Ishikawa (cell line): ENCODE results near the gene SLC44A2.

ENCODE experiments used
- CEBPB ChIP-seq: IDR thresholded peaks from 2 replicates; pipeline ENCODE4 v1.6.1; 2012
- CREB1 ChIP-seq: IDR thresholded peaks from 2 replicates; pipeline ENCODE4 v1.6.1; 2012; ENCODE audit warnings: low read depth
- EGR1 ChIP-seq: IDR thresholded peaks from 2 replicates; pipeline ENCODE4 v1.6.1; 2012
- EP300 ChIP-seq: IDR thresholded peaks from 2 replicates; pipeline ENCODE4 v1.6.1; 2012; ENCODE audit warnings: borderline replicate concordance
- FOXM1 ChIP-seq: IDR thresholded peaks from 2 replicates; pipeline ENCODE4 v1.6.1; 2012; ENCODE audit warnings: low read depth, borderline replicate concordance
- NFIC ChIP-seq: IDR thresholded peaks from 2 replicates; pipeline ENCODE4 v1.6.1; 2012
- RAD21 ChIP-seq: IDR thresholded peaks from 2 replicates; pipeline ENCODE4 v1.6.1; 2012; ENCODE audit warnings: low read depth
- REST ChIP-seq: IDR thresholded peaks from 2 replicates; pipeline ENCODE4 v1.6.1; 2012; ENCODE audit warnings: low read depth, mild to moderate bottlenecking
- TAF1 ChIP-seq: IDR thresholded peaks from 2 replicates; pipeline ENCODE4 v1.6.1; 2012; ENCODE audit warnings: low read depth, mild to moderate bottlenecking
- TCF12 ChIP-seq: IDR thresholded peaks from 2 replicates; pipeline ENCODE4 v1.6.1; 2012; ENCODE audit warnings: low read depth
- TEAD4 ChIP-seq: IDR thresholded peaks from 2 replicates; pipeline ENCODE4 v1.6.1; 2012
- YY1 ChIP-seq: IDR thresholded peaks from 2 replicates; pipeline ENCODE4 v1.6.1; 2012; ENCODE audit warnings: low read depth
- ZBTB7A ChIP-seq: IDR thresholded peaks from 2 replicates; pipeline ENCODE4 v1.6.1; 2012; ENCODE audit warnings: low read depth
- TF ChIP-seq, protein P1 (sequence below): IDR thresholded peaks from 2 replicates; pipeline ENCODE4 v1.6.1; 2012
- TF ChIP-seq, protein P2 (sequence below): IDR thresholded peaks from 2 replicates; pipeline ENCODE4 v1.6.1; 2012

Gene SLC44A2

DNA sequence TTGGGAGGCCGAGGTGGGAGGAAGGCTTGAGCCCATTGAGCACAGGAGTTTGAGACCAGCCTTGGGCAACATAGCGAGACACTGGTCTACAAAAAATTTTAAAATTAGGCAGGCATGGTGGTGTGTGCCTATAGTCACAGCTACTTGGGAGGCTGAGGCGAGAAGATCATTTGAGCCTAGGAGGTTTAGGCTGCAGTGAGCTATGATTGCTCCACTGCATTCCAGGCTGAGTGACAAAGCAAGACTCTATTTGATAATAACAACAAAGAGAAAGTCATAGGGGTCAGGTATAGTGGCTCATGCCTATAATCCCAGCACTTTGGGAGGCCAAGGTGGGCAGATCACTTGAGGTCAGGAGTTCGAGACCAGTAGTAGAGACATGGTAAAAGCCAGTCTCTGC, 4.6 kb upstream of the SLC44A2 start:
- TF ChIP-seq NFIC, result no peak
- TF ChIP-seq TCF12, result no peak
- TF ChIP-seq TAF1, result no peak
- no peak for TF ChIP-seq TEAD4
- TF ChIP-seq EP300, result no peak
- TF ChIP-seq, protein P1, sequence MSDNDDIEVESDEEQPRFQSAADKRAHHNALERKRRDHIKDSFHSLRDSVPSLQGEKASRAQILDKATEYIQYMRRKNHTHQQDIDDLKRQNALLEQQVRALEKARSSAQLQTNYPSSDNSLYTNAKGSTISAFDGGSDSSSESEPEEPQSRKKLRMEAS, result no peak
- TF ChIP-seq EGR1, result no peak

DNA sequence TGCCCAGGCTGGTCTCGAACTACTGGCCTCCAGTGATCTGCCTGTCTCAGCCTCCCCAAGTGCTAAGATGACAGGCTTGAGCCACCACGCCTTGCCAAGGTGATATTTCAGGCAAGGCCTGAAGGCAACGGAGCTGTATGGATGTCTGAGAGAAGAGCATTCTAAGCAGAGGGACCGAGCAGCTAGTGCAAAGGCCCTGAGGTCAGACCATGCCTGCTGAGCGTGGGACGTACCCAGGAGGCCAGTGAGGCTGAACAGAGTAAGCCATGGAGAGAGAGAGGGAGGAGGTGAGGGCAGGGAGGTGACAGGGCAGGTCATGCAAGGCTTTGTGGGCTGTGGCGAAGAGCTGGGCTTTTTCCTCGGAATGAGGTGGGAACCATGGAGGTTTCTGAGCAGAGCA, 3.4 kb upstream of the SLC44A2 start:
- TF ChIP-seq REST (no peak), FOXM1 (no peak), CEBPB (no peak), YY1 (no peak)

- no peak for TF ChIP-seq ZBTB7A
- no peak for TF ChIP-seq TCF12
- no peak for TF ChIP-seq EGR1
- TF ChIP-seq YY1, result no peak
- TF ChIP-seq RAD21, result no peak
- TF ChIP-seq NFIC, result no peak
- TF ChIP-seq, protein P1, result no peak
- no peak for TF ChIP-seq CREB1
- no peak for TF ChIP-seq FOXM1
- TF ChIP-seq, protein P2, sequence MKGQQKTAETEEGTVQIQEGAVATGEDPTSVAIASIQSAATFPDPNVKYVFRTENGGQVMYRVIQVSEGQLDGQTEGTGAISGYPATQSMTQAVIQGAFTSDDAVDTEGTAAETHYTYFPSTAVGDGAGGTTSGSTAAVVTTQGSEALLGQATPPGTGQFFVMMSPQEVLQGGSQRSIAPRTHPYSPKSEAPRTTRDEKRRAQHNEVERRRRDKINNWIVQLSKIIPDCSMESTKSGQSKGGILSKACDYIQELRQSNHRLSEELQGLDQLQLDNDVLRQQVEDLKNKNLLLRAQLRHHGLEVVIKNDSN, result no peak
- no peak for TF ChIP-seq TAF1
- TF ChIP-seq REST, result no peak
- no peak for TF ChIP-seq TEAD4
Measured at GRCh38 chr19:10624585-10624984, 768 bp upstream of the SLC44A2 start.

DNA sequence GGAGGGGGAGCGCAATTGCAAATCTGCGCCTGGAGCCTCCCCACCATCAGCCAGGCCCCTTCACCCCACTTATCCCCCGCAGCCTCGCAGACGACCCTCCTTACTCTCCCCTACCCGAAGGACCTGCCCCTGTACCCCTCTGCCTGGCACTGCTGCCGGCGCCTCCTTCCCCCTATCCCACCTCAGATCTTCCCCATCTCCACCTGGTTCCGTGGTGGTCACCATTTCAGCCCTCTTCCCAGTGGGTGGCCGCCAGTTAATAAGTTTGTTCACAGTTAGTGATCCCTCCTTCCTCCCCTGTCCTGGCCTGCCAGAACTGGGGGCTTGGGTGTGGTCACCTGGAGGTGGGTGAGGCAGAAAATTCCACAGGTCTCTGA, 397 bp downstream of the SLC44A2 start:
- TF ChIP-seq FOXM1 (no peak), TCF12 (no peak), REST (no peak), EGR1 (no peak), TEAD4 (no peak), EP300 (no peak), RAD21 (no peak), CREB1 (no peak), YY1 (no peak), TAF1 (no peak)
- TF ChIP-seq, protein P1, result no peak
- TF ChIP-seq, protein P2, result no peak

DNA sequence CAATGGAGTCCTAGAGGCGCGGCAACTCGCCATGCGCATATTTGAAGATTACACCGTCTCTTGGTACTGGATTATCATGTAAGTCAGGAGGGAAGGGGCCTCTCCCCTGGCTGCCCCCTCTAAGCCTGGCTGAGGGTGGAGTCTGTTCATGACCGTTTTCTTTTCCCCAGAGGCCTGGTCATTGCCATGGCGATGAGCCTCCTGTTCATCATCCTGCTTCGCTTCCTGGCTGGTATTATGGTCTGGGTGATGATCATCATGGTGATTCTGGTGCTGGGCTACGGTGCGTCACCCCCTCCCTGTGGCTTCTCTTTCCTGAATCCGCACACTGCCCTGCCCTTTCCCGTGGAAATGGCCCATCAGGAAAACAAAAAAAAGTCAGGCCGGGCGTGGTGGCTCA, 6.5 kb downstream of the SLC44A2 start:
- TF ChIP-seq, protein P1, result no peak
- no peak for TF ChIP-seq NFIC
- TF ChIP-seq, protein P2, result no peak
- no peak for TF ChIP-seq CEBPB
- no peak for TF ChIP-seq FOXM1
- TF ChIP-seq ZBTB7A, result no peak
- TF ChIP-seq TAF1, result no peak
- no peak for TF ChIP-seq YY1
- no peak for TF ChIP-seq EGR1
- no peak for TF ChIP-seq TCF12
- no peak for TF ChIP-seq TEAD4
- TF ChIP-seq RAD21, result no peak
- no peak for TF ChIP-seq REST
- TF ChIP-seq CREB1, result no peak
- no peak for TF ChIP-seq EP300
